ENCODE results near the gene ZNF157. TPM values are rescaled to one million over a fixed set of nuclear protein-coding genes. Genes with fewer than 3 reads are reported as not detected.

Gene ZNF157
- total RNA-seq, 1 experiment from 2014 or later = not detected

- DNase-seq (ENCODE audit: low spot score) = no peak
These were observed 76.6 kb downstream of the ZNF157 start for GRCh38 chrX:47446971-47447370.

- no peak for DNase-seq (ENCODE audit: low spot score)
These were observed 77.2 kb downstream of the ZNF157 start for GRCh38 chrX:47447607-47448006.

- DNase-seq (ENCODE audit: low spot score) = no peak
These were observed 77.9 kb downstream of the ZNF157 start for GRCh38 chrX:47448165-47448806.

- no peak for DNase-seq (ENCODE audit: low spot score)
These were observed 81.7 kb downstream of the ZNF157 start for GRCh38 chrX:47452112-47452511.

- no peak for DNase-seq (ENCODE audit: low spot score)
These were observed 85.7 kb downstream of the ZNF157 start for GRCh38 chrX:47456080-47456479.

- DNase-seq (ENCODE audit: low spot score) = no peak
These were observed 88.2 kb downstream of the ZNF157 start for GRCh38 chrX:47458528-47458927.

GRCh38 chrX:47460561-47460960, 90.2 kb downstream of the ZNF157 start:
- no peak for DNase-seq (ENCODE audit: low spot score)

Other genes with a start within 250 kb of the ZNF157 start
- 129 and 138 TPM in 2 replicates for gene NDUFB11, start 225.9 kb upstream of the ZNF157 start, total RNA-seq (2014; rRNA removed; shearing (Covaris generic))
- gene RBM10, start 225.4 kb upstream of the ZNF157 start, total RNA-seq (2014; rRNA removed; shearing (Covaris generic)) = 37.9 and 42.3 TPM in 2 replicates
- 105 and 130 TPM in 2 replicates for gene UBA1, start 176.7 kb upstream of the ZNF157 start, total RNA-seq (2014; rRNA removed; shearing (Covaris generic))
- gene CDK16, start 151.9 kb upstream of the ZNF157 start, total RNA-seq (2014; rRNA removed; shearing (Covaris generic)) = 77.1 and 98.5 TPM in 2 replicates
- gene USP11, start 137.6 kb upstream of the ZNF157 start, total RNA-seq (2014; rRNA removed; shearing (Covaris generic)) = 33.0 and 36.5 TPM in 2 replicates
- gene ZNF41, start 112.6 kb downstream of the ZNF157 start, total RNA-seq (2014; rRNA removed; shearing (Covaris generic)) = 7.6 and 9.8 TPM in 2 replicates
- gene ARAF, start 190.6 kb downstream of the ZNF157 start, total RNA-seq (2014; rRNA removed; shearing (Covaris generic)) = 14.8 and 32.3 TPM in 2 replicates
- 281 and 386 TPM in 2 replicates for gene TIMP1, start 211.9 kb downstream of the ZNF157 start, total RNA-seq (2014; rRNA removed; shearing (Covaris generic))
- gene SYN1, start 249.3 kb downstream of the ZNF157 start, total RNA-seq (2014; rRNA removed; shearing (Covaris generic)) = not detected in 2 replicates